Prostate gland (tissue), 2 donors: ENCODE data around the gene SON.

ENCODE experiments used
- CTCF ChIP-seq, 4 experiments: fragments of 200-600 bp in 2 of 4; fragments of 450-650 bp in 2 of 4; sonication (generic) in 2 of 4; IDR thresholded peaks; 1 replicate in 3 of 4; 2 replicates in 1 of 4; pipeline ENCODE4 v1.5.1; 2016 to 2019; ENCODE audit warnings: antibody characterized with exemption in 4 of 4, mild to moderate bottlenecking in 2 of 4, moderate library complexity in 2 of 4
- POLR2A ChIP-seq: fragments of 450-650 bp; IDR thresholded peaks from one replicate; pipeline ENCODE4 v1.6.1; 2016; ENCODE audit warnings: antibody characterized with exemption, mild to moderate bottlenecking

GRCh38 chr21:33560965-33561364 is 18.1 kb downstream of the SON start:
- TF ChIP-seq CTCF (IDR thresholded peaks at IDR 0.05) (no peak), POLR2A (no peak)
